Measurements from ENCODE around the gene HSPBP1. TPM values are rescaled to one million over a fixed set of nuclear protein-coding genes. Genes with fewer than 3 reads are reported as not detected.

HSPBP1 gene
- total RNA-seq, 2 donors from 2014 or later, result 29.0 to 82.3 TPM

DNA sequence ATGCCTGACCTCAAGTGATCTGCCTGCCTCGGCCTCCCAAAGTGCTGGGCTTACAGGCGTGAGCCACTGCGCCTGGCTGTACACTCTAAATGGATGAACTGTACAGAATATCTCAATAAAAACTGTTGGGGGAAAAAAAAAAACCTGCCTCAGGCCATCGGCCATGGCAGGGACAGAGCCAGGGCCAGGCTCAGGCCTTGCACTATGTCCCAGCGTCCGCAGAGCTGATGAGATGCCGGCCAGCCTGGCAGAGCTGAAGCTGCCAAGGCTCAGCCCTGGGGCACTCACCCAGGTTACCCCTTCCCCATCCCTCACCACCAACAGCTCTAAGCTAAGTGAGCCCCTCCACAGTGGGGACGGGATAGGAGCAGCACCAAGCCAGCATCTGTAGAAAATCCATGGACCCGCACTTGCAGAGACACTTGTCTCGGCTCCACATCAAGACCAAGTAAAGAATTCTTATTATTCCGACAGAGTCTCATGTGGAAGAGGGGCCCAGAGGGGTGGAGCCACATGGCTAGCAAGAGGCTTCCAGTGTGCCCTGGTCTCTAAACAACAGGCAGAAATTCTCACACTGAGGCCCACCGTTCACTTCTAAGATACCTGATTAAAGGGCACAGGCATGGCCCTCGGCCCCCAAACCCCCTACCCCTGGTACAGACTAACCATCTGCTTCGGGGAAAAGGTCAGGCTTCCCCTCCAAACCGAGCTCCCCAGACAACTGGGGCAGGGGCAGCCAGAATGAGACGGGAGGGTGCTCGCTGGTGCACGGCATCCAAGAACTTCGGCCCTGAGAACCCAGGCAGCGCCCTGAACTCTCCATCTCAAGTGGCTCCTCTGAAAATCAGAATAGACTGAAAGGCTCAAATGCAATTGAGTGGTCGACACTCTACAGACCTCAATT is 26.9 kb downstream of the HSPBP1 start:
- intact Hi-C loops (cut with DNase I), result no loop called here
- Histone ChIP-seq H3K27me3 (no peaks in the 10 kb centered on the region), H3K4me1 (peaks cover 22% of the 10 kb centered on the region), H3K36me3 (no peaks in the 10 kb centered on the region), H3K9ac (ENCODE audit: low read depth in 2 of 2, low read length in 2 of 2) (peak overlapping the region in 1 of 2 donors; percentile 35), H3K4me3 (no peak overlapping the region), H3K27ac (peak overlapping the region; percentile 30), H3K9me3 (no peaks in the 10 kb centered on the region)
- TF ChIP-seq, protein P1, sequence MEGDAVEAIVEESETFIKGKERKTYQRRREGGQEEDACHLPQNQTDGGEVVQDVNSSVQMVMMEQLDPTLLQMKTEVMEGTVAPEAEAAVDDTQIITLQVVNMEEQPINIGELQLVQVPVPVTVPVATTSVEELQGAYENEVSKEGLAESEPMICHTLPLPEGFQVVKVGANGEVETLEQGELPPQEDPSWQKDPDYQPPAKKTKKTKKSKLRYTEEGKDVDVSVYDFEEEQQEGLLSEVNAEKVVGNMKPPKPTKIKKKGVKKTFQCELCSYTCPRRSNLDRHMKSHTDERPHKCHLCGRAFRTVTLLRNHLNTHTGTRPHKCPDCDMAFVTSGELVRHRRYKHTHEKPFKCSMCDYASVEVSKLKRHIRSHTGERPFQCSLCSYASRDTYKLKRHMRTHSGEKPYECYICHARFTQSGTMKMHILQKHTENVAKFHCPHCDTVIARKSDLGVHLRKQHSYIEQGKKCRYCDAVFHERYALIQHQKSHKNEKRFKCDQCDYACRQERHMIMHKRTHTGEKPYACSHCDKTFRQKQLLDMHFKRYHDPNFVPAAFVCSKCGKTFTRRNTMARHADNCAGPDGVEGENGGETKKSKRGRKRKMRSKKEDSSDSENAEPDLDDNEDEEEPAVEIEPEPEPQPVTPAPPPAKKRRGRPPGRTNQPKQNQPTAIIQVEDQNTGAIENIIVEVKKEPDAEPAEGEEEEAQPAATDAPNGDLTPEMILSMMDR (IDR thresholded peaks at IDR 0.05), result no peak
- no peak for DNase-seq

DNA sequence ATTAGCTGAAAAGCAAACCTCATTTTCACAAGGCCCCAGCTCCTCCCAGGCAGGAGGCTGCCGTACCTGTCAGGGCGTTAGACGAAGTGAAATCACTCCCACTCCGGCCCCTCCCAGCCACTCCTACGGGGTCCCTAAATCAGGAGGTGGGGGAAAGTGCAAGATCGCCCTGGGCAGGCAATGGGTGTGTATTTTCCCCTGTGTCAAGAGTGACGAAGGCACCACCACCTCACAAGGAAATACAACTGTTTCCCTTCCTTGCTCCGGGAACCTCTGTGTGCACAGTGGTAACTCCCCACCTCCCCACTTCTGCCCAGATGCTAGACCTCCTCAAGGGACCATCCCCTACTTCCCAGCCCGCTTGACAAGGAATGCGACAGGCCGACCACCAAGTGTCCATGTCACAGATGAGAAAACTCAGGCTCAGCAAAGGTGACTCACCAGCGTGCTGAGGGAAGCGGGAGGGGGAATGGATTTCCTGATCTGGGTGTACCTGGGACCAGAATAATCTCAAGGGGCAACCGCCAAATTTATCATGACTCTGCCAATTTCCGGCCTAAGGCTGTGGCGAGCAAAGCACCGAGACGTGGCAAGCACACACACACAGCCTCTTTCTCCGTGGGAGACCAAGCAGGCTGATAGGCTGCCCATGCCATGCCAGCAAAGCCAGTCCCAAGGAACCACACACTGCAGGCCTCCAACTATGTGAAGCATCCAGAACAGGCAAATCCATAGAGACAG is 28.4 kb downstream of the HSPBP1 start:
- no peaks in the 10 kb centered on the region for H3K9me3 ChIP-seq
- peak overlapping the region in 1 of 2 donors; percentile 50 for H3K9ac ChIP-seq (ENCODE audit: low read depth in 2 of 2, low read length in 2 of 2)
- intact Hi-C loops (cut with DNase I), result no loop called here
- TF ChIP-seq, protein P1 (IDR thresholded peaks at IDR 0.05), result no peak
- peaks cover 21% of the 10 kb centered on the region for H3K4me1 ChIP-seq
- peak overlapping the region; percentile 74 for H3K27ac ChIP-seq
- no peaks in the 10 kb centered on the region for H3K36me3 ChIP-seq
- no peaks in the 10 kb centered on the region for H3K27me3 ChIP-seq
- H3K4me3 ChIP-seq, result no peak overlapping the region
- DNase-seq, result peak; percentile 76

DNA sequence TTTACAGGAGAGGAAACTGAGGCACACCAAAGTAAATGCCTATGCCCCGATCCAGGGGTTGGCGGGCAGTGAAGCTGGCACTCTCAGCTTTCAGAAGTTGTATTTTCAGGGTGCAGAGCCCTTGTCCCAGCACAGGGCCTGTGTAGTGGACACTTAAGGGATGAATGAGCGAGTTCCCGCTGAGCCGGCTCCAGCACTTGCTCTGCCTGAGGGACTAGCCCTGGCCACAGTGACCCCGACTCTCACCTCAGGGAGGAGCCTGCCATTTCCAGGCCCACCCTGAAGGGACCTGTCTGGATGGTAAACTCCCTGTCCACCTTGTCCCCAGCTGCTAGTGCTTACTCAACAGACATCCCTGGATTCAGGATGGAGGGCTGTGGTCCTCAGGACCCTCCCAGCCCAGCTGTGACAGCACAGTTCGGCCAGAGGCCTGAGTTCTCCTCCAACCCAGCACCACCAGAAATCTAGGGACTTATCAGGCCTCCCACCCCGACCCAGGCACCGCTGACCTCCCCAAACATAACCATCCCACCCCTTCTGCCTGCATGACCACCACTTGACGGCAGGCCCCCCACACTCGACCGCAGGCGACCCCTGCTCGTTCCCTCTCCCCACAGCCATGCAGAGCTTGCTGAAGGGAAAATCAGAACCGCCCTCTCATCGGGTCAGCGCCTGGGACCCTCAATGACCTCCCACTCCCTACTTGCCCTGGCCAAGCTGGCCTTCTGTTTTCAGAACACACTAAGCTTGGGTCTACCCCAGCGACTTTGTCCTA is 29.5 kb downstream of the HSPBP1 start:
- intact Hi-C loops (cut with DNase I), result no loop called here
- DNase-seq, result no peak
- H3K9me3 ChIP-seq, result no peaks in the 10 kb centered on the region
- peak overlapping the region; percentile 74 for H3K27ac ChIP-seq
- TF ChIP-seq, protein P1 (IDR thresholded peaks at IDR 0.05), result no peak
- H3K4me1 ChIP-seq, result peaks cover 15% of the 10 kb centered on the region
- H3K4me3 ChIP-seq, result no peak overlapping the region
- no peaks in the 10 kb centered on the region for H3K27me3 ChIP-seq
- no peaks in the 10 kb centered on the region for H3K36me3 ChIP-seq
- H3K9ac ChIP-seq (ENCODE audit: low read depth in 2 of 2, low read length in 2 of 2), result no peak overlapping the region

DNA sequence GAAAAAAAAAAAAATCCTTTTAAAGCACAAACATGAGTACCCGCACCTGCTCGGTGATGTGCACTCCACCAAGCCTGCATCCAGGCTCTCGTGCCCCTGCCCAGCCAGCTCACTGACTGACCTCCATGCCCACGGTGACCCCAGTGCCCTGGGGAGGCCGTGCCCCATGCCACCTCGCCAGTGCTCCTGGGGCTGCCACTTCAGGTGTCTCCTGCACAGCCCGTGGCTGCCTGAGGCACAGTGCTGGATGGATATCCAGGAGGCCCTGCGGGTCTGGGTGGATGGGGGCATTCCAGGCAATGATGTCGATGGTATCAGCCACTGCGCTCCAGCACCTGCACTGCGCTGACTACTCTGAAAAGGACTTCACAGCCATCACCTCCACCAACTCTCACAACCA is 30.1 kb downstream of the HSPBP1 start:
- Histone ChIP-seq H3K27ac (no peak overlapping the region), H3K9me3 (no peaks in the 10 kb centered on the region), H3K9ac (ENCODE audit: low read depth in 2 of 2, low read length in 2 of 2) (no peak overlapping the region), H3K36me3 (no peaks in the 10 kb centered on the region), H3K4me3 (no peak overlapping the region), H3K27me3 (no peaks in the 10 kb centered on the region), H3K4me1 (peaks cover 15% of the 10 kb centered on the region)
- no peak for DNase-seq
- TF ChIP-seq, protein P1 (IDR thresholded peaks at IDR 0.05), result no peak
- intact Hi-C loops (cut with DNase I), result no loop called here

DNA sequence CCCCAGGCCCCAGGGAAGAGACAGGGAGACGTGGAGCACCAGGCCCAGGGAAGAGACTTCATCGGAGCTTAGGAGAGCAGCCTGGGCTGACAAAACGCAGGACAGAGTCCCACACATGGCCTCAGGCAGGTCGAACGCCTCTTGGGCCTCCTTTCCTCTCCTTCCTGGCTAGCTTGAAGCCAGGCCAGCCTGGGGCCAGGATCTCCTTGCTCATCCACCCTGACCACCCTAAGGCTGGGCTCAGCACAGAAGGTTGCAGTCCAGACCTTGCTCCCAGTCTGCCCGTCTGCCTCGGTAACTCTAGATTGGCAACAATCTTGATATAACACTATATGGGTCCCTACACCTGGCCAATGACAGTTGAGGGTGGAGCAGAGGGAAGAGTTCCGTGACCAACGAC is 31.2 kb downstream of the HSPBP1 start:
- H3K27me3 ChIP-seq, result no peaks in the 10 kb centered on the region
- intact Hi-C loops (cut with DNase I), result no loop called here
- peak overlapping the region in 1 of 2 donors; percentile 22 for H3K9ac ChIP-seq (ENCODE audit: low read depth in 2 of 2, low read length in 2 of 2)
- H3K36me3 ChIP-seq, result no peaks in the 10 kb centered on the region
- no peak overlapping the region for H3K4me3 ChIP-seq
- TF ChIP-seq, protein P1 (IDR thresholded peaks at IDR 0.05), result no peak
- H3K9me3 ChIP-seq, result no peaks in the 10 kb centered on the region
- no peak for DNase-seq
- H3K4me1 ChIP-seq, result peaks cover 15% of the 10 kb centered on the region
- H3K27ac ChIP-seq, result no peak overlapping the region
